Erythroblast (primary cell): ENCODE results near the gene LRP2.

Source experiments
- DNase-seq, 2 experiments: peaks; one replicate each; lab custom pipeline; 2025; lab: John Stamatoyannopoulos, UW
- GATA1 ChIP-seq: IDR thresholded peaks from 2 replicates; pipeline ENCODE4 v1.6.1; 2011; ENCODE audit warnings: low read depth, mild to moderate bottlenecking, control low read depth, low read length, moderate library complexity
- POLR2A ChIP-seq: IDR thresholded peaks from 2 replicates; pipeline ENCODE4 v1.6.1; 2011; ENCODE audit warnings: mild to moderate bottlenecking, low read length

The LRP2 gene

DNA sequence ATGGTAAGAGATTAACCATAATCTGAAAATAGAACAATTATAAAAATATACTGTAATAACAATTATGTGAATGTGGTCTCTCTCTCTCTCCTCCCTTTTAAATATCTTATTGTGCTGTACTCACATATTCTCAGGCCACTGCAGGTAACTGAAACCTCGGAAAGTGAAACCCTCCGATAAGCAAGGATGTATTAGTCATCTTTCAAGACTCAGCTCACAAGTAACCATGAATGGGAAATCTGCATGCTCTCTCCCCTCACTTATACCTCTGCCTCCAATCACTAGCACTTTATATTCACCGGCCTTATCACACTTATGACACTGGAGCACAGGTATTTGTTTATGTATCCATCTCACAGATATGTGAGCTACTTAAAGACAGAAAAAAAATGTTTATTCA is 139.7 kb downstream of the LRP2 start:
- DNase-seq, result no peak
- TF ChIP-seq POLR2A, result no peak
- TF ChIP-seq GATA1, result no peak

DNA sequence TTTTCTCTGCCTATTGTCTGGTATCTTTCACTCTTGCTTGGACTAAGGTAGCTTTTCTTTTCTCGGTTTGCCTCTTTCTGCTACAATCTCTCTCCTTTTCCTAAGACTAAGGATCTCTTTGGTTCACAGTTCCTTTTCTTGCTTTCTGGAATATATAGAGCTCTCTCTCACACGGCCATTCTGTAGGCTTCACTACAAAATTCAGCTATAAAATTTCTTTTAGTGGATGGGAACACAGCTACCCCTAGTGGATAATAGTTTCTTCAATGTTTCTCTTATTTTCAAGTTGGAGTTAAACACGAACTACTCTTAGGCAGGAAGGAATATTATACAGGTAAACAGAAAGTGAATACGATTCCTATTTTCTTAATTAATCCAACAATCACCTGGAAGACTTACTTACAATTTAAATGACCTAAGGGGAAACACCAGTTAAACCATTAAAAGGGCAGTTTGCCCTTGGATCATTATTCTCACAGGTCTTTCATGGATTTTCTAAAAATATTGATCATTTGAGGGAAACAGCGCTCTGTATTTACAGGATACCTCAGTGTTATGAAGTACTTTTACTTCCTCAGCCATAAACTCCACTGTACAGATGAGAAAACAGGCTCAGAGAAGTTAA is 140.5 kb downstream of the LRP2 start:
- peak; percentile 22 to 35 for DNase-seq
- TF ChIP-seq POLR2A, result no peak
- TF ChIP-seq GATA1, result no peak

DNA sequence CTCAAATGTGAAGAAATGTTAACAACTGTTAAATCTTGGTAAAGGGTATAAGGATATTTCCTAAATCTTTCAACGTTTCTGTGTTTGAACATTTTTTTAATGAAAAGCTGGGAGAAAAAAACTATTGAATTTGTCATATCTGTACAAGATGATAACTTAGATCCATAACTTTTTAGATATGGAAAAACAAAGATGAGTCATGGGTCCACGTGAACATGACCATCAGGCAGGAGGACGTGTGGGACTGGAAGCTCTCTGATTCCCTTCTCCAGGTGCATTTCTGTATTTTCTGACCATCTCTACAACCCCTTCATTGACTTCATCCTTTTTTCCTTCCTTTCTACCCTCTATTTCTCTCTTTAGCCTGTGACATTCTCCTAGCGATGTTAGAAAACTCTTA is 151.4 kb downstream of the LRP2 start:
- no peak for DNase-seq
- TF ChIP-seq GATA1 (no peak), POLR2A (no peak)

DNA sequence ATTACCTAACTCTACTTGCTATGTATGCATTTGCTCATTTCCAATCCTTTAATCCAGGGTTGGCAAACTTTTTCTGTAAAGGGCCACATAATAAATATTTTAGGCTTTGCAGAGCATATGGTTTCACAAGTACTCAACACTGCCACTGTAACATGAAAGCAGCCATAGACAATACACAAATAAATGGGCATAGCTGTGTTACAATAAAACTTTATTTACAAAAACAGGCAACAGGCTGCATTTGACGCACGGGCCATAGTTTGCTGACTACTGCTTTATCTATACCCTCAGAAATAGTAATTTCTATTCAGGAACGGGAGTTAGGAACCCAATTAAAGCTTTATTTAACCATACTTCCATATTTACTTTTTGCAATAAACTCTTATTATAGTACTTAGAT is 154.3 kb downstream of the LRP2 start:
- no peak for TF ChIP-seq GATA1
- no peak for TF ChIP-seq POLR2A
- no peak for DNase-seq

DNA sequence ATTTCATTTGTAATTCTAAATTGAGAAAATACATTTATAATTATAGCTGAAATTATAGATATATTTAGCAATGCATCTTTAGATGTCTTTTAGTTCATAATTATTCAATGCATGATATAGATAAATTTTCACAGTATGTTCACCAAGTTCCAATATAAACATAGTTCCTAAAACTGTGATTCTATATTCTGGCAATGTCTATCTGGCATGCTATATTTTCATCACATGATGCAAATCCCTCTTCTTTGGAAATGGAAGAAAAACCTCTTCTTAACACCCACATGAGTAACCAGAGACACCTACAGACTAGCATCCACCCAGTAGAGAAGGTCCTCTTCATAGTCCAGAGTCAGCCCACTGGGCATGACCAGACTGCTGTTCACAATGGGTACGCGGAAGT is 157.2 kb downstream of the LRP2 start:
- TF ChIP-seq GATA1 (no peak), POLR2A (no peak)
- no peak for DNase-seq

DNA sequence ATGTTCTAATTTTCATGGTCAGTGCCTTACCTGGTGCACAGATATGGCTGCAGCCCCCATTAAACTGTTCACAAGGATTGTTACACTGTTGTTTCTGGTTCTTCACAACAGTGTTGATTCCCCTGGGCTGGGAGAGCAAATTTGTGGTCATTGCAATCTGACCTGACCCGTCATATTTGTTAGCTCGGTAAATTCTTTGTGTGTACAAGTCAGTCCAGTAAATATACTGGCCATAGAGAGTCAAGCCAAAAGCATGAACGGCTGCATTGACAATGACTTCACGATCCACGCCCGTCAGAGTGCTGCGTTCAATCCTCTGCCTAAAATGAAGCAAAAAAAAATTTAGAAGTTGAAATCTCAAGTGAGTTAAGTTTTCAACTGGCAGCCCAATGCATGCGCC is 158.4 kb downstream of the LRP2 start:
- no peak for TF ChIP-seq POLR2A
- TF ChIP-seq GATA1, result no peak
- no peak for DNase-seq

DNA sequence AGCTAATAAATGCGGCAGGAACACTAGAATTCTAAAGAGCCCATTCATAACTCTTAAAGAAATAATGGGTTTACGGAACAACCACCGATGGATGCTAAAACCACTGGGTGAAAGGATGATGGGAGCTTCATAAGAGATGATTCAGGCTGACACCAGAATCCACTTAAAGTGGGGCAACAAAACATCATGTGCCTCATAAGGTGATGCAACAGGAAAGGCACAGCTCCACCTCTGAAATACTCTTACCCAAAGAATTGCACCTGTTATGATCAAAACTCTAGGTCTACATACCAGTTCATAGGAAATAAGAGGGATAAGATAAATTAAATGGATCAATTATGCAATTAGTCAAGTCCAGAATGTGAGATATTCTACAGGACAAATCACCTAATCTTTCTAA is 161.6 kb downstream of the LRP2 start:
- DNase-seq, result no peak

DNA sequence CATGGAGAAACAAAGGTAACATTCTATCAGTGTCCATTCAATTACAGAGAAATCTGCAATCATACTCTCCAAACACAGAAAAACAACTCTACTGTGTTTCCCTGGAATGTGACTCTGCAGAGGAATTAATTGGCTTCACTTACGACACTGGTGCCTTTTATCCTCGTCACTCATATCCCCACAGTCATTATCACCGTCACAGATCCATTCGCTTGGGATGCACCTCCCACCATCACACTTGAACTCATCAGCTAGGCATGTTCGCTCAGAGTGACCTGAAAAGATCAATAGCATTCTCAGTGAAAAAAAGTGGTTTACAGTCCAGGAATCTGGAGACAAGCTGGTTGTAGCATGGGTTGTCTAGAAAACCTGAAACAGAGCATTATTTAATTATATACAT is 168.7 kb downstream of the LRP2 start:
- DNase-seq, result no peak
- TF ChIP-seq POLR2A (no peak), GATA1 (no peak)

More for the DNA sequence above, 161.6 kb downstream of the LRP2 start:
- TF ChIP-seq POLR2A (no peak), GATA1 (no peak)

DNA sequence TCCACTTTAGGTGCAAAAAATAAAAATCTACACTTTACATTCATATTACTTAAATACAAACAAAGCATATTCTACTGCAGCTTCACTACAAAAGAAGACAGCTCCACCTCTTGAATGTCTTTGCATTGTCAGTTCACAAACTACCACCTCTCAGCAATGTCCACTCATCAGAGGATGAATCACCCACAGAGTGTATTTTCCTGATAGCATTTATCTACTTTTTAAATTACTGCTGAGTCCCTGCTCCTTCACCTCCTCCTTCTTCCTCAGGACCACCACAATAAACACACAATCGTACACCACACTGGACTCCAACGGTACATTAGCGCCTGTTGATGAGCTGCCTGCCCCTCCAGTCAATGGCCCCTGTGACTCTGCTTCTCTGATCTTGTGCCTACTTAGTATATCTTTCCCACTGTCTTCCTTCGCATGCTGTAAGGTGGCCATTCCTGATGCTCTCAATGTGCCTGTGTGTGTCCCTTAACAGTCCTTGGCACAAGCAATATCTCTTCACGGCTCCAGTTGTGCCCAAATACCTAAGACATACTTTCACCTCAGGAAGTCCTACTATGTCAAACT is 172.0 kb downstream of the LRP2 start:
- DNase-seq, result peak; percentile 5 to 15
- no peak for TF ChIP-seq POLR2A
- no peak for TF ChIP-seq GATA1

DNA sequence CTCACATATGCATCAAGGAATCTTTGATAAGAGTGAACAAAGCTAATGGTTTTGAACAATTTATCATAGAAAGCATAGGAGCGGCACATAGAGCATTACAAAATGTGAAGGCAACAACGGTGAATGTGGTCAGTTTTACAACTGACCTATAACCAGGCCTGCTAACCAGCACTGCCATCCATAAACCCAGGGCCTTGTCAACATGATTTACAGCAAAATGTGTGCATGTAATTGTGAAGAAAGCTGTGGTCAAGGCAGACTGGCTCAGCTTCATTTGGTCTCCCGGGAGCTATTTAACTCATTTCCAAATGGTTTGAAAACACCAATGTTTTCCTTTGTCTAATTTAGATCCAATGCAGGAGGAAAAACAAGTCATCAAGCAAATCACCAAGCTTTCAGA is 173.2 kb downstream of the LRP2 start:
- TF ChIP-seq GATA1, result no peak
- no peak for TF ChIP-seq POLR2A
- DNase-seq, result no peak

DNA sequence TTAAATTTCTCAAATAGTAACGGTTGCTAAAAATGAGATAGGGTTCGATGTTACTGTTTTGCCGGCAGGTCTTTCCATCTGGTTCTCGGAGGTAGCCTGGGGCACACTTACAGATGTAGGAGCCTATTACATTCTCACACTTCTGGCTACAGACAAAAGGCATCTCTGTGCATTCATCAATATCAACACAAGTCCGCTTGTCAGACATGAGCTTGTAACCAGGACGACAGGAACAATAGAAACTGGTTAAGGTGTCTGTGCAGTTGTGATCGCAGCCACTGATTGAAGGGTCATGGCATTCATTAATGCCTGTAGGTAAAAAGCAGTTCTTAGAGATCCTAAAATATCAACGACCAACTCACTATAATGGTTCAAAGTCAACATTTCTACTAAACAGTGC is 176.6 kb downstream of the LRP2 start:
- no peak for DNase-seq
- TF ChIP-seq GATA1, result no peak
- no peak for TF ChIP-seq POLR2A

DNA sequence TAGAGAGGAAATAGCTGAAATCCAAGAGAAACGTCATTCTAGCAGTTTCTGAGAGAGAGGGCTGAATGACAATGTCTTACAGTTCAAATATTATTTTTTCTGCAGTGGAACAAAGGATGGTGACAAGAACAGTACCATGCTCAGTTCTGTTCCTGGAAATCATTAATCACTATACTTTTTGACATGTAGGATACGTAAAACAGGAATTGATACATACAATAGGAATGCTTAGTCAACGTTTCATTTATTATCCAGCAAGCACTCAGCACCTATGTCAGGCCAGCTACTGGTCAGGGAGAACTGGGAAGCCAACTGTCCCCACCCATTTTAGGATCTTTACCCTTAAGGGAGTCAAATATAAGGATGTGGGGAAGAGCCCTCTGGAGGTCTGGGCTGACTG is 178.3 kb downstream of the LRP2 start:
- TF ChIP-seq POLR2A (no peak), GATA1 (no peak)
- DNase-seq, result no peak

DNA sequence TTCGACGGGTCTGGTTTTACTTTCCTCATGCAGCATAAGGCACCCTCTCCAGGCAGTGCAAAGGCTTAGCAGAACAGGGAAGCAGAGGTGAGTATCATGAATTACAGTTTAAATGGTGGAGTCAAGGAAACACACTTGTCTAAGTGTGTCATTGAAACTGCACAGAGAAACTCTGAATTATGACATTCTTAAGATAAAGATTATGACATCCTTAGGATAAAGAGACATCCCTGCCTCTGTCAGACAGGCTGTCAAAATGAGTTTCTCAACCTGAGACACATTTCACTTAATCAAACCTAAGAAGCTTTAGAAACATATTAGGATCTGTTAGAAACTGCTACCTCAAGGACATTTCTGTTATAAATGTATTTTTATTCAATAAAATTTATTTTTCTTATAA is 179.8 kb downstream of the LRP2 start:
- TF ChIP-seq GATA1, result no peak
- no peak for TF ChIP-seq POLR2A
- no peak for DNase-seq

DNA sequence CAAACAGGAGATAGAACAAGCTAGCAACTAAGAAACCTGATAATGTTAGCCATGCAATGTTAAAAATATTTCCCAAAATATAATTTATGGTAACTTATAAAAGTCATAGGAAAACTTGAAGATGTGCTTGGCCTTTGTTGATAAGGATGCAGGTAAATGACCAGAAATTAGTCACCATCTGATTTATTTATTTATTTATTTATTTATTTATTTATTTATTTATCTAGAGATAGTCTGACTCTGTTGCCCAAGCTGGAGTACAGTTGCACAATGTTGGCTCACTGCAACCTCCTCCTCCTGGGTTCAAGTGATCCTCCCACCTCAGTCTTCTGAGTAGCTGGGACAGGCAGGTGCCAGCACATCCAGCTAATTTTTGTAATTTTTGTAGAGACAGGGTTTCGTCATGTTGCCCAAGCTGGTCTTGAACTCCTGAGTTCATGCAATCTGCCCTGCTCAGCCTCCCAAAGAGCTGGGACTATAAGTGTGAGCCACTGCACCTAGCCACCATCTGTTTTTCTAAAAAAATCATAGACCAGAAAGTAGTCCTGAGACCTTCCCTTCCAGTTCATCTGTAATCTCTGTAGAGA is 183.4 kb downstream of the LRP2 start:
- no peak for DNase-seq
- TF ChIP-seq POLR2A, result no peak
- TF ChIP-seq GATA1, result no peak

DNA sequence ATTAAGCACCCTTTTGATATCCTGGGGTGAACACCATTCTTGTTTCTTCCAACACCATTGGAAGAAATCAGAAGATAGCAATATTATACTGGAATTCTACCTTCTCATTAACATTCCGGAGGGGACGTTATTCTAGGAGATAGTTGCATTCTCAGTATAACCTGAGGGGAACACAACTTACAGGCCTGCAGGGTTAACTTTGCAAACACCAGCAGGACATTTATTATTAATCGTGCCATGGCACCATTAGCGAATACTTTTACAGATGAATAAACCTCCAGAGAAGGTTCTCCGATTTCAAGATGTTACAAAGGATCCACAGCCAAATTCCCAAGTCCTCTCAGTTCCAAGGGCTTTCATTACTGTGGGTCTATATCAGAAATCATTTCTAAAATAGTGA is 184.0 kb downstream of the LRP2 start:
- TF ChIP-seq POLR2A (no peak), GATA1 (no peak)
- no peak for DNase-seq
